H1 (cell line): Measurements from ENCODE around the gene IKZF1. TPM values are rescaled to one million over a fixed set of nuclear protein-coding genes. Genes with fewer than 3 reads are reported as not detected.

Experiments used
- CTCF ChIA-PET: fragments of 300-600 bp; sonication (Branson Sonifier 250); formaldehyde crosslinking; loops from one replicate; lab custom pipeline; 2021; ENCODE audit not compliant: partially characterized antibody; lab: Charles Lee
- POLR2A ChIA-PET: fragments of 300-600 bp; sonication (Branson Sonifier 250); formaldehyde crosslinking; loops from one replicate; lab custom pipeline; 2021; ENCODE audit warnings: inconsistent platforms; ENCODE audit not compliant: partially characterized antibody; lab: Charles Lee
- DNase-seq, 2 experiments: peaks; one replicate each; pipeline versions ENCODE4 v3.0.0 to v3.0.0-alpha.2; 2010 to 2022; ENCODE audit warnings: low spot score in 2 of 2, low read depth in 1 of 2, mixed read lengths in 1 of 2
- FAIRE-seq: peaks from 2 replicates; lab custom pipeline; 2011; peaks lifted over from hg19 to GRCh38; lab: Jason Lieb, UNC
- H2AFZ ChIP-seq: 2 replicates; pipeline ENCODE4 v1.8.1; 2012; ENCODE audit warnings: low read length, inconsistent platforms
- H2AK5ac ChIP-seq: 2 replicates; pipeline ENCODE4 v1.6.1; 2013; ENCODE audit warnings: low read depth, low read length
- H2BK120ac ChIP-seq: replicated peaks from 2 replicates; pipeline ENCODE3; 2013; ENCODE audit warnings: low read depth, low read length, inconsistent platforms
- H2BK12ac ChIP-seq: 2 replicates; pipeline ENCODE4 v1.6.1; 2013; ENCODE audit warnings: low read depth, low read length
- H2BK15ac ChIP-seq: 2 replicates; pipeline ENCODE4 v1.6.1; 2013; ENCODE audit warnings: low read length
- H2BK20ac ChIP-seq: 2 replicates; pipeline ENCODE4 v1.6.1; 2013; ENCODE audit warnings: low read length
- H2BK5ac ChIP-seq: 2 replicates; pipeline ENCODE4 v1.6.1; 2013; ENCODE audit warnings: low read depth, low read length
- H3K14ac ChIP-seq: 2 replicates; pipeline ENCODE4 v1.6.1; 2013; ENCODE audit warnings: inconsistent platforms; ENCODE audit not compliant: insufficient read length
- H3K18ac ChIP-seq: 2 replicates; pipeline ENCODE4 v1.6.1; 2013; ENCODE audit warnings: low read length; ENCODE audit errors: extremely low read depth
- H3K23ac ChIP-seq: 2 replicates; pipeline ENCODE4 v1.6.1; 2013; ENCODE audit warnings: inconsistent platforms; ENCODE audit not compliant: insufficient read length
- H3K23me2 ChIP-seq: 2 replicates; pipeline ENCODE4 v1.6.1; 2013; ENCODE audit warnings: low read depth, low read length
- H3K27ac ChIP-seq: 2 replicates; pipeline ENCODE4 v1.6.1; 2011; ENCODE audit warnings: low read depth, low read length, inconsistent platforms
- H3K27me3 ChIP-seq, 4 experiments: replicated peaks in 1 of 4; 1 replicate in 1 of 4; 2 replicates in 3 of 4; pipeline versions ENCODE4 v1.6.1 to v1.8.1; 2011 to 2013; ENCODE audit warnings: low read length in 3 of 4, mild to moderate bottlenecking in 3 of 4, inconsistent platforms in 2 of 4, mixed read lengths in 2 of 4, moderate library complexity in 1 of 4; ENCODE audit not compliant: control insufficient read depth in 3 of 4, insufficient read depth in 3 of 4; ENCODE audit errors: extremely low read depth in 1 of 4
- H3K36me3 ChIP-seq, 4 experiments: 2 replicates each; pipeline versions ENCODE4 v1.6.1 to v1.8.1; 2011 to 2013; ENCODE audit warnings: mild to moderate bottlenecking in 4 of 4, low read length in 3 of 4, moderate library complexity in 2 of 4, control low read depth in 1 of 4, inconsistent platforms in 1 of 4; ENCODE audit not compliant: insufficient read depth in 4 of 4, control insufficient read depth in 2 of 4
- H3K4ac ChIP-seq: replicated peaks from 2 replicates; pipeline ENCODE3; 2013; ENCODE audit warnings: low read length, low read depth, mixed read lengths, inconsistent platforms; ENCODE audit not compliant: insufficient read length
- H3K4me1 ChIP-seq, 4 experiments: replicated peaks in 1 of 4; 1 replicate in 1 of 4; 2 replicates in 3 of 4; pipeline versions ENCODE4 v1.6.1 to v1.8.1; 2011 to 2013; ENCODE audit warnings: low read length in 3 of 4, inconsistent platforms in 2 of 4, mixed read lengths in 1 of 4; ENCODE audit not compliant: insufficient read depth in 4 of 4, control insufficient read depth in 3 of 4
- H3K4me2 ChIP-seq, 2 experiments: 2 replicates each; pipeline versions ENCODE4 v1.6.1 to v1.8.1; 2011 to 2013; ENCODE audit warnings: low read depth in 2 of 2, low read length in 2 of 2, control low read depth in 1 of 2, inconsistent platforms in 1 of 2, mild to moderate bottlenecking in 1 of 2; ENCODE audit not compliant: insufficient read depth in 1 of 2
- H3K4me3 ChIP-seq, 4 experiments: fragments of 200-600, 300-600 bp in 1 of 4; sonication (generic), shearing (Covaris generic), sonication (Bioruptor Twin) in 1 of 4; 2 replicates each; pipeline versions ENCODE4 v1.5.1 to v1.8.1; 2011 to 2016; ENCODE audit warnings: low read length in 4 of 4, low read depth in 3 of 4, control low read depth in 2 of 4, inconsistent platforms in 2 of 4, mild to moderate bottlenecking in 2 of 4, mixed read lengths in 1 of 4, moderate library complexity in 1 of 4; ENCODE audit not compliant: insufficient read depth in 2 of 4; ENCODE audit errors: extremely low read depth in 1 of 4
- H3K56ac ChIP-seq: replicated peaks from 2 replicates; pipeline ENCODE3; 2013; ENCODE audit warnings: low read depth, mild to moderate bottlenecking, mixed read lengths, low read length, inconsistent platforms; ENCODE audit not compliant: insufficient read length
- H3K79me1 ChIP-seq: 2 replicates; pipeline ENCODE4 v1.6.1; 2013; ENCODE audit warnings: low read depth, low read length, control low read depth
- H3K79me2 ChIP-seq, 2 experiments: 2 replicates each; pipeline versions ENCODE4 v1.6.1 to v1.8.1; 2012 to 2013; ENCODE audit warnings: low read length in 2 of 2, mild to moderate bottlenecking in 2 of 2, inconsistent platforms in 1 of 2; ENCODE audit not compliant: insufficient read depth in 2 of 2, control insufficient read depth in 1 of 2
- H3K9ac ChIP-seq, 4 experiments: replicated peaks in 1 of 4; 1 replicate in 1 of 4; 2 replicates in 3 of 4; pipeline versions ENCODE4 v1.6.1 to v1.8.1; 2011 to 2013; ENCODE audit warnings: low read depth in 3 of 4, low read length in 3 of 4, control low read depth in 2 of 4, mild to moderate bottlenecking in 2 of 4, moderate library complexity in 2 of 4, inconsistent platforms in 1 of 4; ENCODE audit errors: extremely low read depth in 1 of 4
- H3K9me3 ChIP-seq, 2 experiments: 2 replicates each; pipeline versions ENCODE4 v1.6.1 to v1.8.1; 2012 to 2013; ENCODE audit warnings: mild to moderate bottlenecking in 2 of 2, moderate library complexity in 2 of 2, control low read depth in 1 of 2, inconsistent platforms in 1 of 2, low read depth in 1 of 2, low read length in 1 of 2, mixed read lengths in 1 of 2; ENCODE audit not compliant: insufficient read depth in 2 of 2
- H4K20me1 ChIP-seq, 2 experiments: replicated peaks in 1 of 2; 2 replicates each; pipeline versions ENCODE3 to v1.8.1; 2011 to 2013; ENCODE audit warnings: inconsistent platforms in 2 of 2, low read length in 2 of 2, mild to moderate bottlenecking in 1 of 2; ENCODE audit not compliant: insufficient read depth in 2 of 2, control insufficient read depth in 1 of 2
- H4K5ac ChIP-seq: 2 replicates; pipeline ENCODE4 v1.6.1; 2013; ENCODE audit warnings: low read length, low read depth, mixed read lengths, inconsistent platforms; ENCODE audit not compliant: insufficient read length
- H4K8ac ChIP-seq: 2 replicates; pipeline ENCODE4 v1.8.0; 2013; ENCODE audit warnings: mild to moderate bottlenecking, moderate library complexity, low read length, inconsistent platforms; ENCODE audit not compliant: insufficient read depth; ENCODE audit errors: extremely low read depth
- H4K91ac ChIP-seq: replicated peaks from 2 replicates; pipeline ENCODE3; 2013; ENCODE audit warnings: low read length, mixed read lengths, inconsistent platforms; ENCODE audit not compliant: insufficient read length
- ASH2L ChIP-seq: fragments of 200-600, 300-600 bp; sonication (generic); IDR thresholded peaks from one replicate; pipeline ENCODE4 v1.7.1; 2017; ENCODE audit warnings: low read length
- BCL11A ChIP-seq, 2 experiments: IDR thresholded peaks; one replicate each; pipeline ENCODE4 v1.6.1; 2011; ENCODE audit warnings: low read depth in 2 of 2, low read length in 2 of 2, mild to moderate bottlenecking in 2 of 2
- BRCA1 ChIP-seq: IDR thresholded peaks from 2 replicates; pipeline ENCODE4 v1.6.1; 2012; ENCODE audit warnings: low read depth, low read length, improper control_type of control experiment
- EGR1 ChIP-seq: IDR thresholded peaks from 2 replicates; pipeline ENCODE4 v1.6.1; 2011; ENCODE audit warnings: low read depth, low read length, borderline replicate concordance
- GABPA ChIP-seq: IDR thresholded peaks from 2 replicates; pipeline ENCODE4 v1.6.1; 2011; ENCODE audit warnings: mild to moderate bottlenecking, low read length, moderate library complexity, borderline replicate concordance; ENCODE audit not compliant: insufficient read depth
- JUN ChIP-seq: IDR thresholded peaks from 2 replicates; pipeline ENCODE4 v1.6.1; 2011; ENCODE audit warnings: low read depth, mild to moderate bottlenecking, improper control_type of control experiment, low read length
- KDM5A ChIP-seq: fragments of 200-600 bp; IDR thresholded peaks from 2 replicates; pipeline ENCODE4 v1.7.1; 2012; ENCODE audit warnings: mild to moderate bottlenecking, low read length, inconsistent platforms, mixed read lengths
- PHF8 ChIP-seq: fragments of 200-600 bp; sonication (generic); conservative IDR thresholded peaks from 2 replicates; pipeline ENCODE4 v1.7.1; 2012; ENCODE audit warnings: low read depth, mild to moderate bottlenecking, inconsistent platforms, low read length, moderate library complexity
- POLR2A ChIP-seq, 2 experiments: IDR thresholded peaks; 1 replicate in 1 of 2; 2 replicates in 1 of 2; pipeline ENCODE4 v1.6.1; 2011; ENCODE audit warnings: low read depth in 2 of 2, low read length in 2 of 2, mild to moderate bottlenecking in 2 of 2; ENCODE audit errors: control extremely low read depth in 1 of 2
- RFX5 ChIP-seq: IDR thresholded peaks from 2 replicates; pipeline ENCODE4 v1.6.1; 2011; ENCODE audit warnings: low read depth, low read length, improper control_type of control experiment, borderline replicate concordance
- SUZ12 ChIP-seq: fragments of 200-600 bp; sonication (generic); IDR thresholded peaks from 2 replicates; pipeline ENCODE4 v1.6.1; 2012; ENCODE audit warnings: mild to moderate bottlenecking, inconsistent platforms, low read length, moderate library complexity, mixed read lengths
- TAF7 ChIP-seq: optimal IDR thresholded peaks from 2 replicates; pipeline ENCODE3; 2011; ENCODE audit warnings: low read depth, mild to moderate bottlenecking, inconsistent platforms, low read length, moderate library complexity, borderline replicate concordance
- TCF12 ChIP-seq: IDR thresholded peaks from 2 replicates; pipeline ENCODE4 v1.6.1; 2011; ENCODE audit warnings: low read depth, mild to moderate bottlenecking, low read length
- WGBS, 2 experiments: shearing (Covaris generic) in 1 of 2; methylation state at CpG; one replicate each; pipeline versions ENCODE4 v1.1.6 to v1.1.7; 2013 to 2015; ENCODE audit warnings: low lambda C conversion rate in 2 of 2, mixed read lengths in 2 of 2, inconsistent platforms in 1 of 2, low coverage in 1 of 2, missing lambda C conversion rate in 1 of 2; ENCODE audit not compliant: insufficient replicate concordance in 2 of 2, insufficient coverage in 1 of 2, insufficient read length in 1 of 2; ENCODE audit errors: extremely low coverage in 1 of 2, missing lambda C conversion rate in 1 of 2; 5-methylcytosine and 5-hydroxymethylcytosine counted together
- polyA plus RNA-seq, 7 experiments: library from polyadenylated mRNA; depleted of rRNA in 3 of 7; stranded (reverse) in 5 of 7; unstranded in 2 of 7; fragments of >200 nt in 5 of 7; fragments of 200-250 nt in 2 of 7; gene quantifications; 1 replicate in 5 of 7; 2 replicates in 1 of 7; 4 replicates in 1 of 7; pipeline versions ENCODE4 v1.2.1 to v1.2.3, GENCODE V29; 2011 to 2013; ENCODE audit warnings: missing spikeins in 2 of 7, mixed read lengths in 2 of 7
- total RNA-seq: library from RNA; stranded (reverse); fragmentation: NEBNext Ultra II Directional; extraction: Animal tissue kit (Norgen Biotek cat#: 25700); gene quantifications from 2 replicates; pipeline ENCODE4 v1.2.1, GENCODE V29; 2021

Gene IKZF1
- total and polyA plus RNA-seq, 2 of the 8 experiments (the other 6 are each of a cell fraction or from before 2014, with no cell fraction given): 0.74 to 1.5 TPM

DNA sequence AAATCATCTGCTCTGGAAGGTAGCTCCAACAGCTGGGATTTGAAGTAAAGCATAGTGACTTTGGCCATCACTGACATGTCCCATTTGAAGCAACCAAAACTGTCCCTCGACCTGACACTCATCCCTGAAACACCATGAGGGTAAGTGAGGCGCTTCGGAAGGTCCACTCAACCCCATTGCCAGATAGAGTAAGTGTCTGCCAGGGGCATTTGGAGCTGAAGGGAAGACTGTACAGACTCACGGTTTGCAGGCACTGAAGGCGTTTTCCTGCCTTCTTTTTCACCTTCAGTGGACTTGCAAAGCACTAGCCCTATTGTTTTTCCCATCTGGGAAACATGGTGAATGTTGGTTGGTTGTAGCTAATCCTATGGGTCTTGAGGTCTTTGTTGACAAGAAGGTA, 57.6 kb downstream of the IKZF1 start:
- no peak for FAIRE-seq
- Histone ChIP-seq H2BK20ac (no peak overlapping the region), H3K18ac (no peak overlapping the region), H2BK15ac (no peak overlapping the region), H3K23me2 (no peaks in the 10 kb centered on the region), H3K9me3 (no peaks in the 10 kb centered on the region), H3K23ac (no peak overlapping the region), H2AK5ac (no peak overlapping the region), H3K4ac (no peak overlapping the region), H4K8ac (no peak overlapping the region), H2BK120ac (no peak overlapping the region), H2BK5ac (no peak overlapping the region), H3K27me3 (no peaks in the 10 kb centered on the region), H3K4me1 (no peaks in the 10 kb centered on the region), H3K56ac (no peak overlapping the region), H3K79me1 (no peaks in the 10 kb centered on the region), H4K91ac (no peak overlapping the region), H4K5ac (no peak overlapping the region), H2AFZ (no peak overlapping the region), H3K4me2 (no peak overlapping the region), H3K9ac (no peak overlapping the region), H3K36me3 (no peaks in the 10 kb centered on the region), H3K14ac (no peak overlapping the region), H2BK12ac (no peak overlapping the region), H4K20me1 (no peaks in the 10 kb centered on the region), H3K4me3 (no peak overlapping the region), H3K27ac (no peak overlapping the region), H3K79me2 (no peaks in the 10 kb centered on the region)
- DNase-seq: no peak
- POLR2A ChIA-PET: no interaction called here
- WGBS, 2 experiments: 95% methylated on average over 5 of the region's 5 CpGs; no CpG with 5 or more reads in 1 of the 2 experiments
- CTCF ChIA-PET: interaction anchor here (0.7 to 1.7 kb wide), 7 partner anchors 12 to 159 kb away, joined by 3 to 7 read pairs (median 4); no protein-coding TSS in a partner anchor
- TF ChIP-seq BCL11A (IDR thresholded peaks at IDR 0.05; ENCODE audit: low read depth in 2 of 2, low read length in 2 of 2) (no peak), SUZ12 (no peak), EGR1 (no peak), PHF8 (no peak), JUN (no peak), KDM5A (no peak), TAF7 (no peak), ASH2L (no peak), BRCA1 (no peak), TCF12 (no peak), GABPA (no peak), RFX5 (no peak), POLR2A (IDR thresholded peaks at IDR 0.05; ENCODE audit: control extremely low read depth in 1 of 2, low read depth in 2 of 2, low read length in 2 of 2) (no peak)
- TF ChIP-seq, all 59 proteins: peak for 0
